Measurements from ENCODE around the gene KLHDC8A. TPM values are rescaled to one million over a fixed set of nuclear protein-coding genes. Genes with fewer than 3 reads are reported as not detected.
"Not testable (repeated sequence)": the region's sequence is repeated elsewhere in the genome, so short reads cannot be mapped to it uniquely, and the experiment has no call there.

The KLHDC8A gene
- total and polyA plus RNA-seq, 2 donors (not counting 1 experiment from before 2014, with no cell fraction given), result not detected

DNA sequence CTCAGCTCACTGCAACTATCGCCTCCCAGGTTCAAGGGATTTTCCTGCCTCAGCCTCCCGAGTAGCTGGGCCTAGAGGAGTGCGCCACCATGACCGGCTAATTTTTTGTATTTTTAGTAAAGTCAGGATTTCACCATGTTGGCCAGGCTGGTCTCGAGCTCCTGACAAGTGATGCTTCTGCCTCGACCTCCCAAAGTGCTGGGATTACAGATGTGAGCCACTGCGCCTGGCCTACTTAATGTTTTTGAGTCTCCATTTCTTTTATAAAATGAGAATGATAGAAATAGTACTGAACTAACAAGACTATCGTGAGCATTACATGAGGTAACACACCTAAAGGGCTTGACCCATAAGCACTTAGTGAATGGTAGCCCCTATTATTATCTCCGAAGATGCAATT lies 56.6 kb downstream of the KLHDC8A start:
- no peaks in the 10 kb centered on the region for H4K20me1 ChIP-seq (ENCODE audit: control insufficient read depth, extremely low read depth, insufficient read depth, low read length)
- no peak for TF ChIP-seq EZH2 (IDR thresholded peaks at IDR 0.05; ENCODE audit: low read length, missing control alignments)
- H3K9ac ChIP-seq (ENCODE audit: insufficient read depth, low read length), result no peak overlapping the region
- peaks cover 31% of the 10 kb centered on the region for H3K4me1 ChIP-seq (ENCODE audit: control insufficient read depth, extremely low read depth, insufficient read depth, low read length)
- no peaks in the 10 kb centered on the region for H3K27me3 ChIP-seq (ENCODE audit: control insufficient read depth, insufficient read depth, low read length)
- no peaks in the 10 kb centered on the region for H3K9me3 ChIP-seq (ENCODE audit: control insufficient read depth, insufficient read depth, low read depth, low read length)
- no peak overlapping the region for H3K4me2 ChIP-seq (ENCODE audit: extremely low read depth, insufficient read depth, low read length)
- H3K36me3 ChIP-seq (ENCODE audit: control insufficient read depth, insufficient read depth, low read length), result peaks cover 15% of the 10 kb centered on the region
- H2AFZ ChIP-seq (ENCODE audit: low read length), result no peak overlapping the region
- H3K4me3 ChIP-seq (replicated peaks in 1 of 4; ENCODE audit: control extremely low read depth in 1 of 4, insufficient read depth in 1 of 4, low read depth in 3 of 4, low read length in 4 of 4), result no peak overlapping the region
- H3K79me2 ChIP-seq (ENCODE audit: control insufficient read depth, insufficient read depth, low read length), result no peaks in the 10 kb centered on the region
- DNase-seq (ENCODE audit: low read depth in 2 of 2), result no peak
- H3K27ac ChIP-seq (ENCODE audit: insufficient read depth, low read length), result peak overlapping the region; percentile 56

DNA sequence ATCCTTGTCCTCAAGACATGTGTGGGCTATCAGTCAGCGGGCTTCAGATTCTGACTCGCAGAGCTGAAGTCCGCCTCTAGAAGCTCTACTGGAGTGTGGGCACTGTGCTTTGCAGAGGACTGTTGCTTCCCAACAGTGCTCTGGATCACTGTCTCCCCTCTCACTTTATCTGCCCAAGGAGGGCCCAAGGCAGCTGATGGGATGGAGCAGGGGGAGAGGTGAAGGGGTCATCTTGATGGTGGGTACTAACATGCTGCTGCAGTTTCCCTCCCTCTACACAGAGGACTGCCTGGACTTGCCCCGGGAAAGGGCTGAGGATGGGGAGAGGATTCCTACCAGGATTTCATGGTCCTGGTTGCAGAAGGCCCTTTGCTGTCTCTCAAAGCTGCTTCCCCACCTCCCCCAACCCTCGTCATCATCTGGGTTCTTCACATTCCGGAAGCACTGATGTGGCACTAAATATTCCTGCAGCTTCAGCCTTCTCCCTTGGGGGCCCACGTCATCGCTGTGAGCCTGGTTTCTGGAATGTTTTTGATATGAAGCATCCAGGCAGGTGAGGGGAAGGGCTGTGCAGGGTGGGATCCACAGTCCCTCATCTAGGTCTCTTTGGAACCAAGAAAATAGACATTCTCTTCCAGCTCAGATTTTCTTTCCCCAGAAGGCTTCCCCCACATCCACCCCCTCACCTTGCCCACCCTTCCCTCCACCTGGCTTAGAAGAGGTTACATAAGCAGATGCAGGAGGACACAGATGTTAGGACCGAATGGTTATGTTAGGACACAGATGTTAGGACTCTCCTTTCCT lies 58.3 kb downstream of the KLHDC8A start:
- peak overlapping the region; percentile 24 for H2AFZ ChIP-seq (ENCODE audit: low read length)
- peak; percentile 86 to 98 for DNase-seq (ENCODE audit: low read depth in 2 of 2)
- H3K4me3 ChIP-seq (replicated peaks in 1 of 4; ENCODE audit: control extremely low read depth in 1 of 4, insufficient read depth in 1 of 4, low read depth in 3 of 4, low read length in 4 of 4), result no peak overlapping the region

DNA sequence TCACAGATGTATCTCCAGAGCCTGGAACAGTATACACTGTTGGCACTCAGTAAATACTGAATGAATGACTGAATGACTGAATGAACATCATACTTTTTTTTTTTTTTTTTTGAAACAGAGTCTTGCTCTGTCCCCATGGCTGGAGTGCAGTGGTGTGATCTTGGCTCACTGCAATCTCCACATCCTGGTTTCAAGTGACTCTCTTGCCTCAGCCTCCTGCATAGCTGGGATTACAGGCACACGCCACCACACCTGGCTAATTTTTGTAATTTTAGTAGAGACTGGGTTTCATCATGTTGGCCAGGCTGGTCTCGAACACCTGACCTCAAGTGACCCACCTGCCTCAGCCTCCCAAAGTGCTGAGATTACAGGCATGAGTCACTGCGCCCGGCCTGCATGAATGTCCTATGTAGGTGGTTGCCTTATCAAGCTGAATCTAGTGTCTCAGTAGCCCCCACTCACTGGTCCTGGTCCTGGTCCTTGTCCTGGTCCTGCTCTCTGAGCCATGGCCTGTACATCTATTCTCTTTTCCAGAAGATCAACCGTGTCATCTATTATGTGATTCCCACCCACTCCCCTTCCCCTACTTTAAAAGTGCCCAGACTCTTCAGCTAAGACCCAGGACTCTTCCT lies 59.1 kb downstream of the KLHDC8A start:
- not testable (repeated sequence) for H3K9ac ChIP-seq (ENCODE audit: insufficient read depth, low read length); H3K4me2 ChIP-seq (ENCODE audit: extremely low read depth, insufficient read depth, low read length); H3K36me3 ChIP-seq (ENCODE audit: control insufficient read depth, insufficient read depth, low read length)

More for the DNA sequence above, 58.3 kb downstream of the KLHDC8A start:
- Histone ChIP-seq H3K36me3 (ENCODE audit: control insufficient read depth, insufficient read depth, low read length) (peaks cover 4% of the 10 kb centered on the region), H3K9me3 (ENCODE audit: control insufficient read depth, insufficient read depth, low read depth, low read length) (no peaks in the 10 kb centered on the region), H3K27me3 (ENCODE audit: control insufficient read depth, insufficient read depth, low read length) (no peaks in the 10 kb centered on the region), H3K27ac (ENCODE audit: insufficient read depth, low read length) (peak overlapping the region; percentile 95), H3K4me2 (ENCODE audit: extremely low read depth, insufficient read depth, low read length) (peak overlapping the region; percentile 47), H3K4me1 (ENCODE audit: control insufficient read depth, extremely low read depth, insufficient read depth, low read length) (peaks cover 47% of the 10 kb centered on the region), H4K20me1 (ENCODE audit: control insufficient read depth, extremely low read depth, insufficient read depth, low read length) (no peaks in the 10 kb centered on the region), H3K9ac (ENCODE audit: insufficient read depth, low read length) (peak overlapping the region; percentile 43), H3K79me2 (ENCODE audit: control insufficient read depth, insufficient read depth, low read length) (no peaks in the 10 kb centered on the region)
- TF ChIP-seq, protein P1, sequence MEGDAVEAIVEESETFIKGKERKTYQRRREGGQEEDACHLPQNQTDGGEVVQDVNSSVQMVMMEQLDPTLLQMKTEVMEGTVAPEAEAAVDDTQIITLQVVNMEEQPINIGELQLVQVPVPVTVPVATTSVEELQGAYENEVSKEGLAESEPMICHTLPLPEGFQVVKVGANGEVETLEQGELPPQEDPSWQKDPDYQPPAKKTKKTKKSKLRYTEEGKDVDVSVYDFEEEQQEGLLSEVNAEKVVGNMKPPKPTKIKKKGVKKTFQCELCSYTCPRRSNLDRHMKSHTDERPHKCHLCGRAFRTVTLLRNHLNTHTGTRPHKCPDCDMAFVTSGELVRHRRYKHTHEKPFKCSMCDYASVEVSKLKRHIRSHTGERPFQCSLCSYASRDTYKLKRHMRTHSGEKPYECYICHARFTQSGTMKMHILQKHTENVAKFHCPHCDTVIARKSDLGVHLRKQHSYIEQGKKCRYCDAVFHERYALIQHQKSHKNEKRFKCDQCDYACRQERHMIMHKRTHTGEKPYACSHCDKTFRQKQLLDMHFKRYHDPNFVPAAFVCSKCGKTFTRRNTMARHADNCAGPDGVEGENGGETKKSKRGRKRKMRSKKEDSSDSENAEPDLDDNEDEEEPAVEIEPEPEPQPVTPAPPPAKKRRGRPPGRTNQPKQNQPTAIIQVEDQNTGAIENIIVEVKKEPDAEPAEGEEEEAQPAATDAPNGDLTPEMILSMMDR (conservative IDR thresholded peaks at IDR 0.05 in 1 of 2, IDR thresholded peaks at IDR 0.05 in 1 of 2; ENCODE audit: low read depth in 1 of 2, low read length in 2 of 2), result no peak
- no peak for TF ChIP-seq EZH2 (IDR thresholded peaks at IDR 0.05; ENCODE audit: low read length, missing control alignments)

DNA sequence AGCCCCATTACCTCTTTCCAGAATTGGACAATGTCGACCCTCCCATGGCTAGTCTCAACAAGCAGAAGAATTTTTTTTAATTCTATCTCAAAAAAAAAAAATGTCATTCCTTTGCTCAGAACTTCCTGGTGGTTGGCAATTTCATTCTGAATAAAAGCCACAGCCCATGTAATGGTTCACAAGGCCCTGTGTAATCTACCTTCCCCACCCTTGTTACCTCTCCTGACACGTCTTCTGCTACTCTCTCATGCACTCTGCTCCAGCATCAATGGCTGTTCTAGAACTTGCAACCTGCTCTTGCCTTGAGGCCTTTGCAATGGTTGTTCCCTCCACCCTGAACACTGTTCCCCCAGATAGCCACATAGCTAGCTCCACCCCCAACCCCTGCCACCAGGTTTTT lies 60.6 kb downstream of the KLHDC8A start:
- H3K4me3 ChIP-seq (replicated peaks in 1 of 4; ENCODE audit: control extremely low read depth in 1 of 4, insufficient read depth in 1 of 4, low read depth in 3 of 4, low read length in 4 of 4), result no peak overlapping the region
- no peaks in the 10 kb centered on the region for H3K27me3 ChIP-seq (ENCODE audit: control insufficient read depth, insufficient read depth, low read length)
- no peaks in the 10 kb centered on the region for H3K79me2 ChIP-seq (ENCODE audit: control insufficient read depth, insufficient read depth, low read length)
- no peak overlapping the region for H3K9ac ChIP-seq (ENCODE audit: insufficient read depth, low read length)
- H2AFZ ChIP-seq (ENCODE audit: low read length), result no peak overlapping the region
- H3K36me3 ChIP-seq (ENCODE audit: control insufficient read depth, insufficient read depth, low read length), result no peaks in the 10 kb centered on the region
- H3K4me2 ChIP-seq (ENCODE audit: extremely low read depth, insufficient read depth, low read length), result no peak overlapping the region
- no peak for DNase-seq (ENCODE audit: low read depth in 2 of 2)
- H3K4me1 ChIP-seq (ENCODE audit: control insufficient read depth, extremely low read depth, insufficient read depth, low read length), result peaks cover 38% of the 10 kb centered on the region
- no peak overlapping the region for H3K27ac ChIP-seq (ENCODE audit: insufficient read depth, low read length)
- no peak for TF ChIP-seq EZH2 (IDR thresholded peaks at IDR 0.05; ENCODE audit: low read length, missing control alignments)
- TF ChIP-seq, protein P1 (conservative IDR thresholded peaks at IDR 0.05 in 1 of 2, IDR thresholded peaks at IDR 0.05 in 1 of 2; ENCODE audit: low read depth in 1 of 2, low read length in 2 of 2), result no peak
- no peaks in the 10 kb centered on the region for H4K20me1 ChIP-seq (ENCODE audit: control insufficient read depth, extremely low read depth, insufficient read depth, low read length)
- no peaks in the 10 kb centered on the region for H3K9me3 ChIP-seq (ENCODE audit: control insufficient read depth, insufficient read depth, low read depth, low read length)

More for the DNA sequence above, 59.1 kb downstream of the KLHDC8A start:
- DNase-seq (ENCODE audit: low read depth in 2 of 2), result peak in 1 of 2 donors; percentile 36
- Histone ChIP-seq H3K4me1 (ENCODE audit: control insufficient read depth, extremely low read depth, insufficient read depth, low read length) (peaks cover 49% of the 10 kb centered on the region), H3K27ac (ENCODE audit: insufficient read depth, low read length) (peak overlapping the region; percentile 95)
- not testable (repeated sequence) for H2AFZ ChIP-seq (ENCODE audit: low read length); H3K27me3 ChIP-seq (ENCODE audit: control insufficient read depth, insufficient read depth, low read length); H3K79me2 ChIP-seq (ENCODE audit: control insufficient read depth, insufficient read depth, low read length); H3K4me3 ChIP-seq (replicated peaks in 1 of 4; ENCODE audit: control extremely low read depth in 1 of 4, insufficient read depth in 1 of 4, low read depth in 3 of 4, low read length in 4 of 4); H3K9me3 ChIP-seq (ENCODE audit: control insufficient read depth, insufficient read depth, low read depth, low read length); H4K20me1 ChIP-seq (ENCODE audit: control insufficient read depth, extremely low read depth, insufficient read depth, low read length)
